Measurements from ENCODE around the gene RARS1.

Gene RARS1

GRCh38 chr5:168451565-168451964, 34.7 kb upstream of the RARS1 start:
- TF ChIP-seq CTCF (IDR thresholded peaks at IDR 0.05): no peak

- no peak for TF ChIP-seq CTCF (IDR thresholded peaks at IDR 0.05)
These were observed 31.1 kb upstream of the RARS1 start for GRCh38 chr5:168455201-168455600.

GRCh38 chr5:168457542-168457941, 28.7 kb upstream of the RARS1 start:
- TF ChIP-seq CTCF (IDR thresholded peaks at IDR 0.05): no peak

- TF ChIP-seq CTCF (IDR thresholded peaks at IDR 0.05): no peak
These were observed 25.7 kb upstream of the RARS1 start for GRCh38 chr5:168460606-168461005.

- TF ChIP-seq CTCF (IDR thresholded peaks at IDR 0.05): no peak
These were observed 23.2 kb upstream of the RARS1 start for GRCh38 chr5:168463081-168463480.

GRCh38 chr5:168464214-168464613, 22.1 kb upstream of the RARS1 start:
- TF ChIP-seq CTCF (IDR thresholded peaks at IDR 0.05): no peak

- TF ChIP-seq CTCF (IDR thresholded peaks at IDR 0.05): no peak
These were observed 21.6 kb upstream of the RARS1 start for GRCh38 chr5:168464641-168465040.

- no peak for TF ChIP-seq CTCF (IDR thresholded peaks at IDR 0.05)
These were observed 18.4 kb upstream of the RARS1 start for GRCh38 chr5:168467755-168468330.
